Measurements from ENCODE around the gene GATAD2A.
"Not testable (repeated sequence)": the region's sequence is repeated elsewhere in the genome, so short reads cannot be mapped to it uniquely, and the experiment has no call there.

GATAD2A gene, protein sequence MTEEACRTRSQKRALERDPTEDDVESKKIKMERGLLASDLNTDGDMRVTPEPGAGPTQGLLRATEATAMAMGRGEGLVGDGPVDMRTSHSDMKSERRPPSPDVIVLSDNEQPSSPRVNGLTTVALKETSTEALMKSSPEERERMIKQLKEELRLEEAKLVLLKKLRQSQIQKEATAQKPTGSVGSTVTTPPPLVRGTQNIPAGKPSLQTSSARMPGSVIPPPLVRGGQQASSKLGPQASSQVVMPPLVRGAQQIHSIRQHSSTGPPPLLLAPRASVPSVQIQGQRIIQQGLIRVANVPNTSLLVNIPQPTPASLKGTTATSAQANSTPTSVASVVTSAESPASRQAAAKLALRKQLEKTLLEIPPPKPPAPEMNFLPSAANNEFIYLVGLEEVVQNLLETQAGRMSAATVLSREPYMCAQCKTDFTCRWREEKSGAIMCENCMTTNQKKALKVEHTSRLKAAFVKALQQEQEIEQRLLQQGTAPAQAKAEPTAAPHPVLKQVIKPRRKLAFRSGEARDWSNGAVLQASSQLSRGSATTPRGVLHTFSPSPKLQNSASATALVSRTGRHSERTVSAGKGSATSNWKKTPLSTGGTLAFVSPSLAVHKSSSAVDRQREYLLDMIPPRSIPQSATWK

DNA sequence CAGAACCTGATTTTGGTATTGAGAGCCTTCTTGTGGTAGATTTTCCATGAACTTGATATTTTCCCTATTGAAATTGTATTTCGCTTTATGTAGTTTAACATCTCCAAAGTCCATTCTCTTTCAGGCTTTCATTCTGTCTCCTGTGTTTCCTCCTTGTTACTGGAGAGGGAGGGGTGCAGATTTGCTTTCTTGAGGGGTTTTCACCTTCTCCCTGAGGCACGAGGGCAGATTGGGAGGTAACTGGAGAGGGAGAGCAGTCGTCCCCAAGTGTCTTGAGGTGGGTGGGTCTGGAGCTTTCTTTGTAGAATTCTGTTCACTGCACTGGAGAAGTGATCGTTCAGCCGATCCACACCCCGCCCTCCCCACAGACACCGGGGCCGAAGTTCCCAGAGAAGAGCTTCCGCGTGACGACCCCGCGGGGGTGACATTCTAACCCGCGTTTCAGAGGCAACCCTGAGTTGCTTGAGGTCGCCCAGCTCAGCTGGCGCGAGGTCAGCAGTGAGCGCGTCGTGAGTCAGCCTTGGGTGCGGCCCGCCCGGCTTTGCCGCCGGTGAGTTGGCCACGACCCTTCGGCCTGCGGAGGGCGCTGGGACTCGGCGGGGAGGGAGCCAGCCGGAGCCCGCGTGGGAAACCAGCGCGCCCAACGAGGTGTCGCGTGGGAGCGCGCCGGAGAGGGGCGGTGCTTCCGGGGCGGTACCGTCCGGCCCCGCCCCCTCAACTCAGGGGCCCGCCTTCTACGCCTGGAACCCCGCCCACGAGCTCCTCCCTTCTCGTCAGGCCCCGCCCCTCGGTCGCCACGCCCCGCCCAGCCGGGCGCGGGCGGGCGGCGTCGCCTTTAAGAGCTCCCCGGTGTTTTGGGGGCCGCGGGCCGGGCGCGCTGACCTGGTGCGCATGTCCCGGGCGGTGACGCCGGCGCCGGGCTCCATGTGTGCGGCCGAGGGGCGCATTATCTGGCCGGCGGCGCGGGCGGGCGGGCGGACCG lies at the start of gene GATAD2A:
Gene GATAD2A, plus strand, starts transcription at position 797 of the 982 bp plus-strand sequence. CDS start 59,671 bp downstream, outside the sequence.
- peak; percentile 92 for DNase-seq

DNA sequence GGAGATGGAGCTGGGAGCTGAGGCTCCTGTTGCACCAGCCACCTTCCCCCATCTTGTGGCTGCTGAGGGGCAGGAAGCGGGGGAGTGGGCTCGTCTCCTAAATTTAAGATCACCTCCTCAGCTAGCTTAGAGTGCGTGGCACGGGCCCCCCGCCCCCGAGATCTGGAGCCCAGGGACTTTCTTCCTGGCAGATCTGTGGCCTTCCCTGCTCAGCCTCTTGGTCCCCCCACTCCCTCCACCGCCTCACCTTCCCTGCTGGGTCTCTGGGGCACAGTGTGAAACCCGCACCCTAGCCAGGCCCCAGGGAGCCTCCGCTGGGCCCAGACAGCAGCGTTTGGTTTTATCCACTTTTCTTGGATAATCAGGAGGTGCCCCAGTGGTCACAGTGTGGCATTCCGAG lies 49.0 kb upstream of the GATAD2A start:
- DNase-seq: no peak

GRCh38 chr19:19356901-19357566 lies 48.4 kb upstream of the GATAD2A start:
- DNase-seq: no peak

GRCh38 chr19:19361075-19361594 lies 44.3 kb upstream of the GATAD2A start:
- peak; percentile 74 for DNase-seq

DNA sequence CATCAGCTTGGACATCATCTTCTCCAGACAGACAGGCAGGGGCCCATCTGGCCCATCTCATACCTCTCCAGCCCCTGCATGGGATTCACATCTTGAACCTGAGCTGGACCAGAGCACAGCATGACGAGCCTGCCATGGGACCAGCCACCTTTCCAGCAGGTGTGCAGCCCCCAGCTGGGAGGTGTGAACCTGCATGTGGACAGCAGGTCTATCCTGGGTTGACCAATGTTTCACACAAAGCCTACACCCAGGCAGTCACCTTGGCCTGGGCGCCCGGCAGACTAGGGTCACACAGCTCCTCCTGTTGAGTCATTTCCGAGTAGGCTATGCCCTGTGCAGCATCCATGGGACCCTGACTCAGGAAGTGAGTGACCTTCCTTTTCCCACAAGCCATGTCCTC lies 43.4 kb upstream of the GATAD2A start:
- DNase-seq: no peak

- DNase-seq: peak; percentile 80
Measured at GRCh38 chr19:19366434-19367396, 38.8 kb upstream of the GATAD2A start.

GRCh38 chr19:19368087-19368486 lies 37.4 kb upstream of the GATAD2A start:
- no peak for DNase-seq

- no peak for DNase-seq
Measured at GRCh38 chr19:19371059-19371458, 34.4 kb upstream of the GATAD2A start.

DNA sequence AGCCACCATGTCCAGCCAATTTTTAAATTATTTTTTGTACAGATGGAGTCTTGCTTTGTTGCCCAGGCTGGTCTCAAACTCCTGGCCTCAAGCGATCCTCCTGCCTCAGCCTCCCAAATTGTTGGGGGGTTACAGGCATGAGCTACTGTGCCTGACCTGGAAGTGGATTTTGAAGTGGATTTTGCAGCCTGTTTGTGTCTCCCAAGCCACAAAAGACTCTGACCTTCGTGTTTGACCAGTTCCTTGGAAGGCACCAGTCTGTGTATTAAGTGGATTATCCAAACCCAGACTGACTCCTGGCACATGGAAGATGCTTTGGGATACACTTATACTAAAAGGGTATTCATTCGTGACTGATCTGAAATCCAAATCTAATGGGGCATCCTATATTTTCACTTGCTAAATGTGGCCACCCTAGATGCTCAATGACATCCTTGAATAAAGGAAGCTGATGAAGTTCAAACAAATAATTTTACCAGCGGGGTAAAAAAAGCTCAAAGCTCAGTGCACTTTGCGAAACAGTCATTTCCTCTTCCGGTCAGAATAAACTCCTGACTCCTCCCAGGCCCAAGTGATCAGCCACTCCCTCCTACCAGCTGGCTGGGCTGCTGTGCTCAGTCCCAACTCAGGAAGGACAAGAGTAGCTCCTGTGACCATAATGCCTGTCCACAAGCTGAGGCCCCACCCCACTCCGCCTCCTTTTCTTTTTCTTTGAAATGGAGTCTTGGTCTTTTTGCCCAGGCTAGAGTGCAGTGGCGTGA lies 32.6 kb upstream of the GATAD2A start:
- DNase-seq: peak; percentile 50

DNA sequence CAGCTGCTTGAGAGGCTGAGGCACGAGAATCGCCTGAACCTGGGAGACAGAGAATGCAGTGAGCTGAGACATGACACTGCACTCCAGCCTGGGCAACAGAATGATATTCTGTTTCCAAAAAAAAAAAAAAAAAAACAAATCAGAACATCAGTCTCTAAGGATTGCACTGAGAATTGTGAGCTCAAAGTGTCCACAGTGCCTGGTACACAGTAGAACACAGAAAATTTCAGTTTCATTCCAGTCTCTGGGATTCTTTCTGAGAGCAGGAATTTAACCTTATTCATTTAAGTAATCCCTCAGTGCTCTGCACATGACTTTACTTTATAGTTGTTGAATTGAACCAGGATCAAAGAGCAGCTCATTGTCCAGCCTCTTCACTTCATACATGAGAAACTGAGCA lies 25.9 kb upstream of the GATAD2A start:
- no peak for DNase-seq

DNA sequence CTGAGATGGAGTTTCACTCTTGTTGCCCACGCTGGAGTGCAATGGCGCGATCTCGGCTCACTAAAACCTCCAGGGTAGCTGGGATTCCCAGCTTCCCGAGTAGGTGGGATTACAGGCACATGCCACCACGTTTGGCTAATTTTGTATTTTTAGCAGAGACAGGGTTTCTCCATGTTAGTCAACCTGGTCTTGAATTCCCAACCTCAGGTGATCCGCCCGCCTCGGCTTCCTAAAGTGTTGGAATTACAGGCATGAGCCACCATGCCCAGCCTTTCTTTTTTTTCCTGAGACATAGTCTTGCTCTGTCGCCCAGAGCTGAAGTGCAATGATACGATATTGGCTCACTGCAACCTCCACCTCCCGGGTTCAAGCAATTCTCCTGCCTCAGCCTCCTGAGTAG lies 25.2 kb upstream of the GATAD2A start:
- DNase-seq: not testable (repeated sequence)

GRCh38 chr19:19381007-19381926 lies 24.2 kb upstream of the GATAD2A start:
- no peak for DNase-seq

DNA sequence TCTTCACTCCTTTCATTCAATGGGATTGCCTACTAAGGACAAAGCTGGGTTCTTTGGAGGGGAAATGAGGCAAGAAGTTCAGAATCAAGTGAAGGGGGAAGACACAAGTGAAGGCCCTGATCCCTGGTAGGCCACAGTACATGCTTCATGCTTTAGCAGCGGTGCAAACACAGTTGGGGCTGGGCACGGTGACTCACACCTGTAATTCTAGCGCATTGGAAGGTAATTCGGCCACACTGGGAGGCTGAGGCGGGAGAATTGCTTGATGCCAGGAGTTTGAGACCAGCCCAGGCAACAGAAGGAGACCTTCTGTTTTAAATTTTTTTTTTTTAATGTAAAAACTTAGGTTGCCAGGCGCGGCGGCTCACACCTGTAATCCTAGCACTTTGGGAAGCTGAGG lies 23.4 kb upstream of the GATAD2A start:
- DNase-seq: no peak

DNA sequence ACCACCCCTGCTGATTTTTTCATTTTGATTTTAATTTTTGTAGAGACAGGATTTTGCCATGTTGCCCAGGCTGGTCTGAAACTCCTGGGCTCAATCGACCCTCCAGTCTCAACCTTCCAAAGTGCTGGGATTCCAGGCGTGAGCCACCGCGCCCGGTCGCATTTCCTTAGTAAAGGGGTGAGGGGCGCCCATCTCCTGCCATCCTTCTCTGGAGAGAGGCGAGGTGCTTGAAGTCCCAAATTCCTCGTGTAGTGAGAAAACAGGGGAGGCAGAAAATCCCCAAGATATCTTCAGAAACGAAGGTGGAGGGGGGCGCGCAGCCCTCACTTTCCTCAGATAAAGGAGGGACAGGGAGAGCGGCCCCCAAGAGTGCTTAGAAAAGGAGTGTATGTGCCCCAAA lies 21.0 kb upstream of the GATAD2A start:
- no peak for DNase-seq

GRCh38 chr19:19385131-19385895 lies 20.2 kb upstream of the GATAD2A start:
- DNase-seq: peak; percentile 99

GRCh38 chr19:19385896-19386869 lies 19.3 kb upstream of the GATAD2A start:
- DNase-seq: peak; percentile 72

- no peak for DNase-seq
Measured at GRCh38 chr19:19387108-19387507, 18.4 kb upstream of the GATAD2A start.

All from CD4-positive, alpha-beta T cell treated with Interleukin-17A for 4 hours (primary cell).